ENCODE measurements around the gene ANKS1B.
"Not testable (repeated sequence)": the region's sequence is repeated elsewhere in the genome, so short reads cannot be mapped to it uniquely, and the experiment has no call there.

Gene ANKS1B

DNA sequence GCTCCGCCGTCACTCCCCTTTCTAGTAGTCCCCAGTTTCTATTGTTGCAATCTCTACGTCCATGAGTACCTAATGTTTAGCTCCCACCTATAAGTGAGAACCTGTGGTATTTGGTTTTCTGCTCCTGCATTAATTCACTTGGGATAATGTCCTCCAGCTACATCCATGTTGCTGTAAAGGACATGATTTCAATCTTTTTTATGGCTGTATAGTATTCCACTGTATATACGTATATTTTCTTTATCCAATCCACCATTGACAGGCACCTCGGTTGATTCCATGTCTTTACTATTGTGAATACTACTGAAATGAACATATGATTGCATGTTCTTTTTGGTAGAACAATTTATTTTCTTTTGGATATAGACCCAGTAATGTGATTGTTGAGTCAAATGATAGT is 114.7 kb downstream of the ANKS1B start:
- DNase-seq (ENCODE audit: low read depth), result no peak

- no peak for DNase-seq (ENCODE audit: low read depth)
Observed at GRCh38 chr12:99861731-99862130, 123.0 kb downstream of the ANKS1B start.

DNA sequence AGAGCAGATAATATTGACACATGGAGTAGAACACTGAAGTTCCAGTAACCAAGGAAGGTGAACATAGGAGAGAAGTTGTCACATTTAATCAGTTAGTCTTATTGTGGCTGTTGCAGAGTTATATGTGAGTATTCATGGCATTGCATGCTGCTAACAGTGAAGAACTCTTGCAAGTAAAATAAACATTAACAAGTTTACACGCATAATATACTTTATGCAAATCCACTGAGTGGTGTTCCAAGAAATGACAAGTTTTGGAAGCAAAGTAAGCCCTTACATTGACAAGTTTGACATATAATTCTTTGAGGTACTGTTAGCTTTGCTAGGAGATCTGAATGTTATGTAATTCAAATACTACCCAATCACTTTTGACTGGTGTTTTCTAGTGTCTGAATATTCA is 125.6 kb downstream of the ANKS1B start:
- DNase-seq (ENCODE audit: low read depth), result no peak

- no peak for DNase-seq (ENCODE audit: low read depth)
Observed at GRCh38 chr12:99852666-99853065, 132.1 kb downstream of the ANKS1B start.

DNA sequence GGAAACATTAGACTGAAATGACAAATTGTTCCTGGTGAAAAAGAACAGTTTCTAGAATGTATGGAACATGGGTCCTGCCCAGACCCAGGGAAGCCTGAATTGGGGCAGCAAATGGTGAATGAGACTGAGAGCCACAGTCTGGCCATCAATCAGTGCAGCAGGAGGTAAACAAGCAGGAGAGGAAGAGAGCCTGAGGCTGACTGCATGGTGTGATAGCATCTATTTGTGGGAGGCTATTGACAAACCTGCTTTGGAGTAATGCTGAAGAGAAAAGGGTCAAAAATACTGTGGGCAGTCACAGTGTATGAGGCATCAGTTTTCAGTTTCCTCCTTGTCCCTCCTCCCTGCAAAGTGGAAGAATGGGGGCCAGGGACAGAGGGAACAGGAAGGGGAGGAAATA is 136.8 kb downstream of the ANKS1B start:
- no peak for DNase-seq (ENCODE audit: low read depth)

DNA sequence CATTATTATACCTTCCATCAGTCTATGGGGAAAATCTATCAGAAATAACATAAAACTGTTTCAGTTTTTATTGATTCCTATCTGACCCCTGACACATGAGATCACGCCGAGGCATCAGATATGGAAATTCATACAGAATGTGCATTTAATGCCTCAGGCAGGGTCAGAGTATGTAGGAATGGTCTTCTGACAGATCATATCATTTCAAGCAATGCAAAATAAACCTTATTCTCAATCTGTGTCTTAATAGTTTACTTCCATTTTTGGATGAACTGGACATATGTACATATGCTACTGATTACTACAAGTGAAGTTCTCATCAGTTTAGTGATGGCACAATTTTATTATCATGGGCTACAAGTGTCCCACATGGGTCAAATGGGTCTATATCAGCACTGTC is 150.0 kb downstream of the ANKS1B start:
- DNase-seq (ENCODE audit: low read depth), result no peak

DNA sequence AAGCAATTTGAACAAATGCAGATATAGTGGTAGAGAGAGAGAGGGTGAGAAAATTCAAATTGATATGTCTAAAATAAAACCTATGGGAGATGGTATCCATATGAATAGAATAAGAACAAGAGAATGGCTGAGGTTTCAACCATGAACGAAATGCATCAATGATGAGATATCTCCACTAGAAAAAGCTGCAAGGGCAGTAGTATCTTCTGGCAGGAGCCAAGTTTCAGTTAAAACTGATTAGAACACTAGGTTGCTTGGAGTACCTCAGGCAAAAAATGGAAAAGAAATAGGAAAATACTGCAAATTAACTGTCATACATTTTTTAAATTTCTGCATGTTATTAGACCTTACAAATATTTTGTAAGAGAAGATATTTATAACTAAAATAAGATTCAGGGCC is 151.3 kb downstream of the ANKS1B start:
- DNase-seq (ENCODE audit: low read depth), result no peak

DNA sequence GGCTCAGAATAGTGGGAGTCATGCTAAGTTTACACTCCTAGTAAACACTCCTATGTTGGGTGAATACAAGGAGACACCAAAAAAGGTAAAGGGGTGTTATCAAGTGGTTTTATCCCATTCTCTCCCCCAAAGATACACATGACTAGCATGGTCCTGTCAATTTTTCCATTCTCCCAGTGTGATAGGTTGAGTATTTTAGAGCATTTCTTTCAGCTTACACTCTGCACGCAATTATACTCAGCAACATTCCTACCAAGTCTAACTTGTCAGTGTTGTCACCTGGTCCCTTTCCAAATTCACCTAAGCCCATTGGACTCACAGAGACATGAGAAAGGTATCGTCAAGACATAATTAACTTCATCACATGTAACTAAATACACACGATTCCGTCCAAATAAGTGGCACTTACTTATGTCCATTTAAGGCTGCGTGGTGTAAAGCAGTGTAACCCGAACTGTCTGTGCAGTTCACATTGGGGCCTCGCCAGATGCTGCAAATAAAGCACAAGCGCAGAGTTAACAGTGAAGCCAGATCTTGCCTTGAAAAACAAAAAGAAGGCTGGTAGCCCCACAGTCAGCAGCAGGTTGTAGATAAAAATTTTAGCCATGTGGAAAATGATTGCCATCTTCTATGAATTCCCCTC is 159.7 kb downstream of the ANKS1B start:
- DNase-seq (ENCODE audit: low read depth), result no peak

- DNase-seq (ENCODE audit: low read depth), result no peak
Observed at GRCh38 chr12:99822273-99822672, 162.5 kb downstream of the ANKS1B start.

- peak; percentile 12 for DNase-seq (ENCODE audit: low read depth)
Observed at GRCh38 chr12:99810718-99811593, 173.8 kb downstream of the ANKS1B start.

- no peak for DNase-seq (ENCODE audit: low read depth)
Observed at GRCh38 chr12:99809909-99810308, 174.8 kb downstream of the ANKS1B start.

GRCh38 chr12:99806304-99806703 is 178.4 kb downstream of the ANKS1B start:
- DNase-seq (ENCODE audit: low read depth), result no peak

- DNase-seq (ENCODE audit: low read depth), result no peak
Observed at GRCh38 chr12:99804715-99805114, 180.0 kb downstream of the ANKS1B start.

GRCh38 chr12:99800605-99801004 is 184.1 kb downstream of the ANKS1B start:
- DNase-seq (ENCODE audit: low read depth), result no peak

DNA sequence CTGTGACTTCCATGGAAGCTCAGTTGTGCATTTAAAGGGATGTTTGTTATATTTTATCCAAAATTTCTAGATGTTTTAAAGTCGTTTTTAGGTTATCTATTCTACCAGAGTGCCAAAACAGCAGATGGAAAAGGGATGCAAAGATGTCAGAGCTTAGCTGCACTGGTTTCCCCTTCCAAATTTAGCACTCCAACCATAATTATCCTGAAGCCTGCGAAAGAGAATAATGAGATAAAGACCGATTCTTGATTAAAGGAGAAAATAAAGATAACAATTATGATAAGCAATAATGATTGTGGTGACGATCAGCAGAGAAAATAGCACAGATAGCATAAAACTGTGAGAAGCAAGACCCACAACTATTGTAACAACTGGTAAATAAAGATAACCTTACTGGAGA is 186.8 kb downstream of the ANKS1B start:
- not testable (repeated sequence) for DNase-seq (ENCODE audit: low read depth)

GRCh38 chr12:99783421-99783820 is 201.3 kb downstream of the ANKS1B start:
- no peak for DNase-seq (ENCODE audit: low read depth)

DNA sequence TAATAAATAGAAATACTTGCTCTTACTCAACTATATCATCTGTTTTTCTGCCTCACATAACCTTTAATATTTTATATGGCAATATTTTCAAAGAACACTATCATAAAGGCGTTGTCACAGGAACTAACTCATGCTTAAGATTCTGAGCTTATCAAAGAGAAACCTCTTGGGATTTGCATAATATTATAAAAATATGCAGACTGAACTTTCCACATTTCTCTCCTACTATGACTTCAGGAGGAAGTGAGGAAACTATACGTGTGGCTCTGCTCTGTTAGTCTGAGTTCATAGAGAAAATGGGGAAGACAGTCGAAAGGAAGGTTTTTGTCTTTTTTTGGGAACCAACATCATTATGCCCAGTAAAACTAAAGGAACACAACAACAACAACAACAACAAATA is 212.5 kb downstream of the ANKS1B start:
- no peak for DNase-seq (ENCODE audit: low read depth)

GRCh38 chr12:99771659-99772058 is 213.1 kb downstream of the ANKS1B start:
- no peak for DNase-seq (ENCODE audit: low read depth)

DNA sequence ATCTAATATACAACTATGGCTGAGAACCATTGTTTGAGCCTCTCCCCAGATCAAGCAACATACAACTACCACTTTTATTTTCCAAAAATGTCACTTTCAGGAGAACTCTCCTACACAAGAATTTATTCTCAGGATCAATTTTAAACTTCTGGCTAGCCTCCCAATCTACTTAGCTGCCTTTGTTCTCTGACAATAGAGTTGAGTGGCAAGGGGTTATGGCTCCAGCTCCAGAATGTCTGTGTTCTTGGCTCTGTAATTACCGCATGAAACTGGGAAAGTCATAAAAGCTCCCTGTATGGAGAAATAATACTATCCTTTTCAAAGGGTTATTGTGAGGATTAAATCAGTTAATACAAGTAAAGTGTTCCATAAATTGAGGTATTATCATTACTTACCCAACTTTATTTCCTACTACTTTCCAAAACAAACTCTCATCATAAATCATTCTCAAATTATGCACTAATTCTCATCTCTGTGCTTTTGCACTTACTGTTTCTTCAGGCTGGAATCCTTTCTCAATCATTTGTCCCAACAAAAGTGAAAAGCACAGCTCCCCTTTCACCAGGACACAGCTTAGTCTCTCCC is 215.2 kb downstream of the ANKS1B start:
- no peak for DNase-seq (ENCODE audit: low read depth)

DNA sequence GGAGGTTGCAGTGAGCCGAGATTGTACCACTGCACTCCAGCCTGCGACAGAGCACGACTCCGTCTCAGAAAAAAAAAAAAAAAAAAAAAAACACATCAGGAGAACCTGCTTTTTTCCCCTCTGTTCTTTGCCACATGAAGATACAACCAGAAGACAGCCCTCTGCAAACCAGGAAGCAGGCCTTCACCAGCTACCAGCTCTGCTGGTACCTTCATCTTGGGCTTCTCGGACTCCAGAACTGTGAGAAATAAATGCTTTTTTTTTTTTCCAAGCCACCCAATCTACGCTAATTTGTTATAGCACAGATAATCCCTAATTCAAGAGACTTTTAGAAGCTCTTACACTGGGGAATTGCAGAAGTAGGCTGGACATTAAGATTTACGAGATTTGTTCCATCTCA is 216.0 kb downstream of the ANKS1B start:
- DNase-seq (ENCODE audit: low read depth), result no peak

- DNase-seq (ENCODE audit: low read depth), result peak; percentile 35
Observed at GRCh38 chr12:99767809-99768208, 216.9 kb downstream of the ANKS1B start.

DNA sequence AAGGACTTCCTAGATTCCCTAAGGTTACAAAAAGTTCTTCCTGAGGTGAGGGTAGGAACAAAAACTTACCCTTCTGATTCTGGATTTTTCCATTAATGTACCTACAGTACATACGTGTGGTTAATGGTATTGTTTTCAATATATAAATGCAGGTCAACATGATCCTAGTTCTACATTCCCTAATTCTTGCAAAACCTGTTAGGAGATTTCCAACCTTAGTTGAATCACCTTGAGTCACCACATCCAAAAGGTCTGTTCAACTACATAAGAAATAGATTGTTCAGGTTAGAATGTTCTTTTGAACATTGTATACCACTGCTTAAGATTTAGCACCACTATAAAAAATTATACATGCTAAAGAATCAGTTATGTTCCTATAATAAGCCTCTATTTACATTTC is 218.3 kb downstream of the ANKS1B start:
- DNase-seq (ENCODE audit: low read depth), result no peak

GRCh38 chr12:99765469-99766114 is 219.1 kb downstream of the ANKS1B start:
- no peak for DNase-seq (ENCODE audit: low read depth)
